T47D (cell line): ENCODE data around the gene C2CD2L.
A peak's percentile ranks its signal among the peaks of the same experiment; 100 is the strongest.

ENCODE experiments used
- DNase-seq, 2 experiments: peaks; one replicate each; pipeline versions ENCODE4 v3.0.0 to v3.0.0-alpha.2; 2011 to 2012; ENCODE audit warnings: low read depth in 1 of 2, low spot score in 1 of 2
- JUND ChIP-seq: IDR thresholded peaks from 2 replicates; pipeline ENCODE4 v1.6.1; 2012; ENCODE audit warnings: low read depth
- in situ Hi-C: cut with HindIII; loops from 2 replicates; pipeline ENCODE4 v1.10.0; 2016; ENCODE audit warnings: low sequenced_read_pairs, low pct_unique_long_range_greater_than_20kb

Gene C2CD2L

DNA sequence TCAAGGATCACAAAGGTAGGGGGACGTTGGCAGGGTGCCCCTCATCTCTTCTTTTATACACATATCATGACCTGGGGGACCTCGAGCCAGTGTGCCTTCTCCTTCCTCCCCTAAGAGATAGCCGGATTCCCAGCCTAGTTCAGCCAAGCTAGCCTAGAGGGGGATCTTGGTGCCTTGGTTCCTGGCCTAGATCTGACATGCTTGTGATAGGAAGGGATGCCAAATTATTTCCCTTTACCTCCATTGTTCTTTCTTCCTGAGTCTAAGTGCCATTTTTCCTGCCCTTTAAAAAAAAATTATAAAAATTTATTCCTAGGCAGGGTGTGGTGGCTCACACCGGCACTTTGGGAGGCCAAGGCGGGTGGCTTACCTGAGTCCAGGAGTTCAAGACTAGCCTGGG lies 7.2 kb downstream of the C2CD2L start:
- in situ Hi-C loops = no loop called here
- no peak for TF ChIP-seq JUND
- no peak for DNase-seq

GRCh38 chr11:119115484-119116234 lies 8.5 kb downstream of the C2CD2L start:
- in situ Hi-C loops = no loop called here
- no peak for DNase-seq
- no peak for TF ChIP-seq JUND

- in situ Hi-C loops = no loop called here
- no peak for TF ChIP-seq JUND
- DNase-seq = no peak
These were observed 9.1 kb downstream of the C2CD2L start for GRCh38 chr11:119116235-119116594.

DNA sequence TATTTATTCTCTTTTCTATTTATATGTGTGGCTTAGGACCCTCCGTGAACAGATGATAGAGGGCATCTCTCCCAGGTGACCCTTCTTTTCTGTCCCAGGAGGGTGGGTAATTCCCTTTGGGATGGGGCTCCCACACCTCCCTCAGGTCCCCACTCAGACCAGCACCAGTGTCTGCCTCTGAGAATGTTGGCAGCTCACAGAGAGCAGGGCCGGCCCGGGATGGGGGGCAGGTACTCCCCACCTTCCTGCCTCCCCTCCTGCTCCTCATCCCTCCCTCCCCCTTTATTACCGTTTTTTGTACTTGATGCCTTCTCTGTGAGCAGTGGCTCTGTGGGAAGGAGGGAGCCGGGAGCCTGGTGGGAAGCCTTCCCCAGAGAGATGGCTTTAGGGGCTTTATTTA lies 9.5 kb downstream of the C2CD2L start:
- in situ Hi-C loops = no loop called here
- TF ChIP-seq JUND = no peak
- no peak for DNase-seq

DNA sequence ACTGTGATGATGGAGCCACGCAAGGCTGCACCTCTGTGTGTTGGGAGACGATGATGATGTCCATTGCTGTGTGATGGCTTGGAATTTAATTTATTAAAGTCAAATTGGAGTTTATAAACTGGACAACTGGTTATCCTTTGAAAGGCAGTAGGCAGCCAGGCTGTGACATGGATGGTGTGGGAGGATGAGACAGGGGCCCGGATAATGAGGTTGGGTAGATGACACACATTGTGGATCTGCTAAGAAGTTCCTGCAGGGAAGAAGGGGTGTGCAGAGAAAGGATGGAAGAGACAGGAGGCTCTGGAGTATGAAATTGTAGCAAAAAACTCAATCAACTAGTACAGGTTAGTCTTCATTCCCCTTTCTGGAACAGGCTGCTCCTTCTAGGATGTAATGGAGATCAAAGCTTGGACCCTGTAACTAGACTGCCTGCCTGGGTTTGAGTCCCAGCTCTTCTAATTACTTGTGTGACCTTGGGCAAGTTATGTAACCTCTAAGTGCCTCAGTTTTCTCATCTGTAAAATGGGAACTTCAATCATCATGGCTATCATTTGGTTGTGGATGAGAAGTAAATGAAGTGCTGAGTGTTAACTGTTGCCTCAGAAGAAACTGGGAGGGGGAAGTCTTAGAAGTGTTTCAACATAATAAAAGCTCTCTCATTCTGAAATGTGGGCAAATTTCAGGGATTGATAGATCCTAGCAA lies 10.0 kb downstream of the C2CD2L start:
- DNase-seq = no peak
- no peak for TF ChIP-seq JUND
- in situ Hi-C loops = no loop called here

- no peak for DNase-seq
- in situ Hi-C loops = no loop called here
- no peak for TF ChIP-seq JUND
These were observed 11.1 kb downstream of the C2CD2L start for GRCh38 chr11:119118227-119118626.

DNA sequence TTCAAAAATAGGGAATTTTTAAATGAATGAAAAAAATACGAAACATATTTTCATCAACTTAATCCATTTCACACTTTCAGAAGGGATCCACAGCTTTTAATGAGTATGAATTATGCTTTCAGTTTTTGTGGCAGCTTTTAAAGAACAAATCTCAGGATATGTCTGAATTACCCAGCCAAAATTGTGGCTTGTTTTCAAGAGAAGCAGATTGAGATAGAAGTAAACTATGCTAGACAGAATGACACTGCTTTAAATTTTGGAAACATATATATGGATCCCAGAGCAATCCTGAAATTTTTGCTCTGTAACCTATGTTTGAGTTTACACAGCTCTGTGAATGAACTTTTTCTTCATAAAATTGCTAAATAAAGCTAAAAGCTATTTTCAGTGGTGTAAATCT lies 11.8 kb downstream of the C2CD2L start:
- in situ Hi-C loops = no loop called here
- no peak for TF ChIP-seq JUND
- no peak for DNase-seq

GRCh38 chr11:119120639-119121007 lies 13.5 kb downstream of the C2CD2L start:
- no peak for DNase-seq
- no peak for TF ChIP-seq JUND
- in situ Hi-C loops = no loop called here

GRCh38 chr11:119121008-119121810 lies 14.1 kb downstream of the C2CD2L start, which contains the start of gene HINFP:
TSS of gene HINFP (plus strand) at chr11:119121580. CDS start at chr11:119126945, 5,365 bp downstream.
- TF ChIP-seq JUND = no peak
- in situ Hi-C loops = no loop called here
- DNase-seq = peak; percentile 96 to 99

DNA sequence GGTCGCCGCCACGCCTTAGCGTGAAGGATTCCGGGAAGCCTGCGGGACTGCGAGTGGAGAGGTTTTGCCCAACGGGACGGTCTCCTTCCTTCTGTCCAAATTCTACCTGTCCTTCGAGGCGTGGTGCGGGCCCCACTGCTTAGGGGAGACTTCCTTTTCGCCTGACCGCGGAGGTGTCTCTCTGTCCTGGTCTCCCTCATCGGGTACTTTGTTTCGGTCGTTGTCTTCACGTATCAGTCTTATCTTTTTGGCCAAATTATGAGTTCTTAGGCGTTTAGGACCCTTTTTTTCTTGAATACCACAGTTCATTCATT lies 14.6 kb downstream of the C2CD2L start:
- in situ Hi-C loops = no loop called here
- peak in 1 of 2 experiments; percentile 33 for DNase-seq
- no peak for TF ChIP-seq JUND

DNA sequence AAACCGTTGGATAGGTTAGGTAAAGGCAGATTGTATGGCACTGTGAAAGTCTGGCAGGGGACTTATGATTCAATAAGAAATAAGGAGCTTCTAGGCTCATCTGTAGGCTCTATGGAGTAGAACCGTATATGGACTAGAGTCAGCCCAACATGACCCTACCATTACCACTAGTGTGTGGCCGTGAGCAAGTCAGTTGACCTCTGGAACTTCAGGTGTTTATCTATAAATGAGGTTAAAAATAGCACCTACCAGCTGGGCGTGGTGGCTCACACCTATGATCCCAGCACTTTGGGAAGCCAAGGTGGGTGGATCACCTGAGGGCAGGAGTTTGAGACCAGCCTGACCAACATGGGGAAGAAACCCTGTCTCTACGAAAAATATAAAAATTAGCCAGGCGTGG lies 18.7 kb downstream of the C2CD2L start:
- in situ Hi-C loops = no loop called here
- no peak for TF ChIP-seq JUND
- no peak for DNase-seq

GRCh38 chr11:119126675-119127268 lies 19.6 kb downstream of the C2CD2L start:
- DNase-seq = peak in 1 of 2 experiments; percentile 37
- no peak for TF ChIP-seq JUND
- in situ Hi-C loops = no loop called here

DNA sequence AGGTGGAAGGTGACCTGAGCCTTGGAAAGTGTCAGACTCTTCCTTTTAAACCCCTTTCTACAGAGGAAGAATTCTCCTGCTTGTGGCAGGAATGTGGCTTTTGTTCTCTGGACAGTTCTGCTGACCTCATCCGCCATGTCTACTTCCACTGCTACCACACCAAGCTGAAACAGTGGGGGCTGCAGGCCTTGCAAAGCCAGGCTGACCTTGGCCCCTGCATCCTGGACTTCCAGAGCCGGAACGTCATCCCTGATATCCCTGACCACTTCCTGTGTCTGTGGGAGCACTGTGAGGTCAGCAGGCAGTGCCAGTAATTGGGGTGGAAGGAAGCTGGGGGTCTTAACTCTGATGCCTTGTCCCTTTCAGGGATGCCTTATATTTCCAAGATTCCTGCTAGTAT lies 23.5 kb downstream of the C2CD2L start:
- in situ Hi-C loops = no loop called here
- no peak for DNase-seq
- no peak for TF ChIP-seq JUND
